ENCODE results near the gene MDM2.

The MDM2 gene

DNA sequence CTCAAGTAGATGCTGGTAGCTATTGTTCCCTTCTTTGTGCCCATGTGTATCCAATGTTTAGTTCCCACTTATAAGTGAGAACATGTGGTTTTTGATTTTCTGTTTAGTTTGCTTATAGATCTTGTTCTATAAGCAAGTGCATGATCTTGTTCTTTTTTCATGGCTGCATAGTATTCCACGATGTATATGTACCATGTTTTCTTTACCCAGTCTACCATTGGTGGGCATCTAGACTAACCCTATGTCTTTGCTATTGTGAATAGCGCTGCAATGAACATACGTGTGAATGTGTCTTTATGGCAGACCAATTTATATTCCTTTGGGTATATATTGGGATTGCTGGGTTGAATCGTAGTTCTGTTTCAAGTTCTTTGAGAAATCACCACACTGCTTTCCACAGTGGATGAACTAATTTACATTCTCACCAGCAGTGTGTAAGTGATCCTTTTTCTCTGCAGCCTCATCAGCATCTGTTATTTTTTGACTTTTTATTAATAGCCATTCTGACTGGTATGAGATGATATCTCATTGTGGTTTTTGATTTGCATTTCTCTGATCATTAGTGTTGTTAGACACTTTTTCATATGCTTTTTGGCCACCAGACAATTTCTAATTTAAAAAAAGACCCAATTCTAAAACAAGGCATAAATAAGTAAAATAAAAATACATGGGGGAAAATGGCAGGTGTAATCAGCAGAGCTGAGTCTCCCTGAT, 74.4 kb downstream of the MDM2 start:
- no peak for DNase-seq

- no peak for DNase-seq
Observed at GRCh38 chr12:68883151-68883550, 75.2 kb downstream of the MDM2 start.

DNA sequence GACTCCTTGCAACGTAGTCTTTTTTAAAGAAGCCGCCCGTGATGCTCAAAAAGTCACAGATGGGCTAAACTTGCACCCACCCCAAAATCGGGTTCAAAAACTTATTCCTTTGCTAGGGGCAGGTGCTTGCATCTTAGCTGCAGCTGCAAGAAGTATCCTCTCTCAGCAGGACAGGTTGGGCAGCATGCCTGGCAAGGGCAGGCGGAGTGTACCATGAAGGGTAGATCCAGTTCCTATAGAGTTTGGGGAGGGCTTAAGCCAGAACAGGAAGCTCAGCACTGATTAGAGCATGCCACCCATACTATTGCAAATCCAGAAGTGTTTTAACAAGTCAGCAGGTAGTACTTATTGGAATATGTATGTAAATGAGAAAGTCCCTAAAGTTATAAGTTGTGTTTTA, 76.3 kb downstream of the MDM2 start:
- DNase-seq: no peak

DNA sequence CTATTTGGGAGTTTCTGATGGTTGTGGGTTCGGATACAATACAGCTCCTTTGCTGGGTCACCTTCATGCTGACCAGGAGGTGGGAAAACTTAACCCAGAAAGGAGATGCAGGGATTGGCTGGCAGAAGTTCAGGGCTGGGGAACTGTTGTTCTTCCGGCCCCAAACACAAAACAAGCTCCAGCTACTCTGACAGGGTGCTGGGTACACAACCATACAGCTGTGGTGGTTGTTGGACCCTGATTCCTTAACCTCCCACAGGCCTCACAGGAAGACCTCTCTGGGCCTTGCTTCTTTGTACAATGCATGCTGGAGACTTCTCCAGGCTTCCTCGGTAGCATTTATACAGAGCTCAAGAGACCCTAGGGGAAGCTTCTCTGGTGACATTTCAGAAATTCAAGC, 77.4 kb downstream of the MDM2 start:
- DNase-seq: no peak

DNA sequence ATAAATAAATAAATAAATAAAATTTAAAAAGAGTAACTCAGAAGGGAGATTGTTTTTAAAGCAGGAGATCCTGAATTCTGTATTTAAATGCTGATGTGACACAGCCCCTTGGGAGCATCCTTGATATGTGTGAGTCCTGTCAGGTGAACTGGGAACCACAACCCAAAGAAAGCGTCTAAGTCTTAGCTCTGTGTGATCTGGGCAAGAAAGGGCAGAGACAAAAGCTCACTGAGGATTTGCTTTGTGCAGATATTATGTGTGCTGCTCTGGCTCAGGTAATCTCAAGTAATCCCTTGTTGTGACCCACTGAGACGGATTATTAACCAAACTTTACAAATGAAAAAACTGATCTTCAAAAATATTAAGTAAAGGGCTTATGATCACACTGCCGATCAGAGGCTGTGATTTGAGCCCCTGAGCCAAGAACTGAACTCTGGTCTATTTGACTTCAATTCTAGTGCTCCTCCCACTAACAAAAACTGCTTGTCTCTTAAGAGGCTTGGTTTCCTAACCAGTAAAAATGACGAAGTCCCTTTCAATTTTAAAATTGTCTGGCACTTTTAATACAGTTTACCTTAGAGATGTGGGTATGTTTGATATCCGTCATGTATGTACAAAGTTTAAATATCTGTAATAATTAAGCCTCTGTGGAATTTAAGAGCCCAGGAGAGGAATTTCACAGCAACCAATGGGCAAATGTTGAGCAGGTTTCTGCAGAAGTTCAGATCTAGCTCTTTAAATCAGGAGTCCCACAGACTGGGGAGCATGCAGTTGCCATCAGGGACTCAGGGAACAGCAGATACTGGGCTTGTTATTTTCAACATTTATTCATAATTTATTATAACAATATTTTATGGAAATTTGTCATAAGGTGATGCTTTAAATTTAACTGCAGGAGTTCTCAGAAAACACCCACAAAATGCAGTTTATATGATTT, 78.9 kb downstream of the MDM2 start:
- no peak for DNase-seq

- DNase-seq: no peak
Observed at GRCh38 chr12:68887641-68888040, 79.7 kb downstream of the MDM2 start.

DNA sequence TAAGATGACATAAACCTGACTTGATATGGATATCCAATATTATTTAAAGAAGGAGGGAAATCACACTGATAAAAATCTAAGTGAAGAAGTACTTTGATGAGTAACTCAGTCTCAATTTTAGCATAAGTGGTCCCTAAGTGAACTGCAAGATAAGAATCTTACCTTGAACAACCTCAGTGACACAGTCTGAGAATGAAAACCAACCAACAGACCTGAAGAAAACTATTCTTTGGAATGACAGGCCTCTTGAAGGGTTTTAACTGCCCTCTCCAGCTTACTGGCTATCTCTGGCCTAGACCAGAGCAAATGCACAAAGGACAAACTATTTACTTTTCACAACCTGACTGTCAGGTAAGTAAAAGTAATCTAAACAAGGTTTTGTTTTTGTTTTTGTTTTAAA, 80.3 kb downstream of the MDM2 start:
- no peak for DNase-seq

DNA sequence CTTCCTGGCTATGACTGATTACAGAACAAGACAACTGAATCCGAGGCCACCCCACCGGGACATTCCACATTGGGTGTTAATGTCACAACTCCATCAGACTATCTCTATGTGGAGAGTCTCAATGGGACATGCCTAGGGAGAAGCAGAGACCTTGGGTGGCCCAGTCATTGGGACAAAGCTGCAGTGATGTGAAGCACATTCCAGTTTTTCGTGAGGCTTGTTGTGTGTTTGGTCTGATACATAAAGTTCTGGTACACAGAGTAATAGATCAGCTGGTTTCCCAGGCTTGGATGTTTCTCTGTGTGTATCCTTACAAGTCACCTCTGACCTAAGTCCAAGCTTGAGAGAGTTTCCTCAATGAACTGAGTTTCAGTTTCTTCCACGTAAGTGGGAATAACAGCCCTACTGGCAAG, 82.7 kb downstream of the MDM2 start:
- no peak for DNase-seq

GRCh38 chr12:68891141-68891540, 83.2 kb downstream of the MDM2 start:
- no peak for DNase-seq

- no peak for DNase-seq
Observed at GRCh38 chr12:68893201-68893600, 85.2 kb downstream of the MDM2 start.

GRCh38 chr12:68893741-68894140, 85.8 kb downstream of the MDM2 start:
- DNase-seq: no peak

DNA sequence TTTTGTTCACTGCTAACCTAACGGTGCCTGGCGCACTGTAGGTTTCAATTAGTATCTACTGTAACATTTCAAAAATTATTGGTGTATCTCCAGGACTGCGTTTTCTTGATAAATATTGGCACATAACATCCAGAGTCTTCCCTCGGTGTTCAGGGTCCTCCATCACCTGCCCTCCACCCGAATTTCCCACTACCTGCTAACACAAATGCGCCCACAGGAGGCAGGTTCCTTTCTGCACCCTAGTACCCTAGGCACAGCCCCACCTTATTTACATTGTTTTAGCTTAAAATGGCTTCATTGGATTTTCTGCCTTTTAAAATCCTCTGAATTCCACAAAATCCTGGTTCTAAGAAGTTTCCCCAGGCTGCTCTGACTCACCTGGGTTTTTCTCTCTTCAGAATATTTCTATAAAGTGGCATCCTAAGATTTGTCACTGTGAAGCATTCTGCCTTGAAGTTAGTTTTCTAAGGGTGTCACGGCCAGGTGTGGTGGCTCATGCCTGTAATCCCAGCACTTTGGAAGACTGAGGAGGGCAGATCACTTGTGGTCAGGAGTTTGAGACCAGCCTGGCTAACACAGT, 86.4 kb downstream of the MDM2 start:
- DNase-seq: no peak

DNA sequence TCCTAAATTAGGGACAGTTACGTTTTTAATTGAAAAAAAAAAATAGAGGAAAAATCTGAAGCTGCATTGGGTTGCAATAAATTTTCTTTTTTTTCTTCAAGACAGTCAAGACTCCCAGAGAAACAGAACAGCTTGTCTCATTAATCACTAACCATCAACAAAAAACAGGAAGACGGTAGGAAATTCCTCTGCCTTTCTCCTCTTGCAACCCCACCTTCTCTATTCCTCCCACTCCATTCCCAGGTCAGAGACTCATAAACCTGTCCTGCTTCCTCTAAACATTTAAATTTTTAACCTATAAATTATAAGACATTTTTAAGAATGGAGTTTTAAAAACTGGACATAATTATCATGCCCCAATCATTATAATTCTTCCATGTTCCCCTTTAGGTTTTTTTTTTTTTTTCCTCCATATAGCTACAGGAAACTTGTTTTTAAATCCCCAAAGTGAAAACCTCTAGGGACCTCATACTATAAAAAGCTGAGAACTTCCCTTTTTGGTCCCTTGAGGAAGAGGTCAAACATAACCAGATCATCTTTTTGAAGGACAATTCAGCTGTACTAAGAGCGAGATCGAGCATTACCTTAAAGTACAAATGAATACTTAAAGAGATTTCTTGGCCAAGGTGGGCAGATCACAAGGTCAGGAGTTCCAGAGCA, 89.0 kb downstream of the MDM2 start:
- DNase-seq: no peak

GRCh38 chr12:68899251-68899771, 91.3 kb downstream of the MDM2 start:
- no peak for DNase-seq

DNA sequence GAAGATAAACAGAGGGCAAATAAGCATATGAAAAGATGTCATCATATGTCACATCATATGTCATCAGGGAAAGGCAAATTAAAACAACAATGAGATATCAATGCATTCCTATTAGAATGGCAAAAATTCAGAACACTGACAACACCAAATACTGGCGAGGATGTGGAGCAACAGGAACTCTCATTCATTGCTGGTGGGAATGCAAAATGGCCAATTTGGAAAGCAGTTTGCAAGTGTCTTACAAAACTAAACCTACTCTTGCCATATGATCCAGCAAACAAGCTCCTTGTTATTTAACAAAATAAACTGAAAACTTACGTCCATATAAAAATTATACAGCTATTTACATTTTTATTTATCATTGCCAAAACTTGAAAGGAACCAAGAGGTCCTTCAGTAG, 92.3 kb downstream of the MDM2 start:
- DNase-seq: no peak
